K562 (cell line): ENCODE results near the gene MLLT11. TPM values are rescaled to one million over a fixed set of nuclear protein-coding genes. Genes with fewer than 3 reads are reported as not detected.

ENCODE experiments used
- polyA plus RNA-seq, 8 experiments: library from polyadenylated mRNA; depleted of rRNA in 4 of 8; stranded (reverse) in 5 of 8; unstranded in 3 of 8; fragments of >200 nt; fragmentation: Nextera tagmentation in 2 of 8; fragmentation: Illumina TruSeq in 1 of 8; extraction: Ambion mirVana in 2 of 8; extraction: Trizol in 1 of 8; gene quantifications; 2 replicates each; pipeline versions ENCODE4 v1.2.1 to v1.2.3, GENCODE V29; 2011 to 2014; ENCODE audit warnings: inconsistent platforms in 1 of 8, missing spikeins in 1 of 8
- small RNA-seq: library from RNA; depleted of rRNA; stranded (forward); fragments of <200 nt; gene quantifications from one replicate; pipeline ENCODE3, GENCODE V24; 2014
- total RNA-seq, 7 experiments: library from RNA; depleted of rRNA in 6 of 7; stranded (reverse); fragments of >200 nt in 6 of 7; fragmentation: Illumina TruSeq in 2 of 7; extraction: Trizol in 2 of 7; gene quantifications; 2 replicates each; pipeline versions ENCODE4 v1.2.1 to v1.2.3, GENCODE V29; 2011 to 2021; ENCODE audit warnings: low replicate concordance in 1 of 7

MLLT11 gene
- total and polyA plus RNA-seq, 9 of the 15 experiments (the other 6 are each of a cell fraction or from before 2014, with no cell fraction given), result 12.1 to 91.0 (median 22.0) TPM

Small RNA genes within 50 kb of the gene (small RNA-seq; reads per million reads assigned to genes)
- not detected for gene RNU6-884P

Other genes with a start within 250 kb of the MLLT11 start
Only the 7 nearest of the 20 such genes appear.
- gene ANXA9, start 78.1 kb upstream of the MLLT11 start, total RNA-seq (2014; rRNA removed), result 0.36 and 0.49 TPM in 2 replicates
- gene ANXA9, start 78.1 kb upstream of the MLLT11 start, total RNA-seq (2014; rRNA removed; fragmentation: Illumina TruSeq; extraction: Trizol), result 0.48 and 0.58 TPM in 2 replicates
- gene ANXA9, start 78.1 kb upstream of the MLLT11 start, total RNA-seq (2015; rRNA removed; fragmentation: Illumina TruSeq; extraction: Trizol), result 0.87 and 1.1 TPM in 2 replicates
- gene ANXA9, start 78.1 kb upstream of the MLLT11 start, total RNA-seq (2021), result 0.55 and 0.96 TPM in 2 replicates
- 0.88 and 1.6 TPM in 2 replicates for gene ANXA9, start 78.1 kb upstream of the MLLT11 start, polyA plus RNA-seq (2011; rRNA removed)
- 0.79 and 1.1 TPM in 2 replicates for gene ANXA9, start 78.1 kb upstream of the MLLT11 start, polyA plus RNA-seq (2014; fragmentation: Illumina TruSeq; extraction: Trizol)
- under 1 TPM; 0.24 to 0.57 TPM for gene ANXA9, start 78.1 kb upstream of the MLLT11 start, polyA plus RNA-seq (2014; fragmentation: Nextera tagmentation; extraction: Ambion mirVana)
- gene ANXA9, start 78.1 kb upstream of the MLLT11 start, polyA plus RNA-seq (2014; rRNA removed), result 0.56 and 1.2 TPM in 2 replicates
- 6.0 and 8.2 TPM in 2 replicates for gene MINDY1, start 53.5 kb upstream of the MLLT11 start, total RNA-seq (2014; rRNA removed)
- 5.6 TPM in 2 replicates for gene MINDY1, start 53.5 kb upstream of the MLLT11 start, total RNA-seq (2014; rRNA removed; fragmentation: Illumina TruSeq; extraction: Trizol)
- gene MINDY1, start 53.5 kb upstream of the MLLT11 start, total RNA-seq (2015; rRNA removed; fragmentation: Illumina TruSeq; extraction: Trizol), result 5.9 and 6.7 TPM in 2 replicates
- gene MINDY1, start 53.5 kb upstream of the MLLT11 start, total RNA-seq (2021), result 8.6 and 9.8 TPM in 2 replicates
- 4.3 and 5.4 TPM in 2 replicates for gene MINDY1, start 53.5 kb upstream of the MLLT11 start, polyA plus RNA-seq (2011; rRNA removed)
- gene MINDY1, start 53.5 kb upstream of the MLLT11 start, polyA plus RNA-seq (2014; fragmentation: Illumina TruSeq; extraction: Trizol), result 9.1 and 11.0 TPM in 2 replicates
- gene MINDY1, start 53.5 kb upstream of the MLLT11 start, polyA plus RNA-seq (2014; fragmentation: Nextera tagmentation; extraction: Ambion mirVana), result 1 to 10 TPM in 1 of 2 experiments, under 1 TPM in 1; 0.49 to 1.4 TPM
- gene MINDY1, start 53.5 kb upstream of the MLLT11 start, polyA plus RNA-seq (2014; rRNA removed), result 6.0 and 6.1 TPM in 2 replicates
- gene PRUNE1, start 51.9 kb upstream of the MLLT11 start, total RNA-seq (2014; rRNA removed), result 20.8 and 24.8 TPM in 2 replicates
- 23.1 and 25.4 TPM in 2 replicates for gene PRUNE1, start 51.9 kb upstream of the MLLT11 start, total RNA-seq (2014; rRNA removed; fragmentation: Illumina TruSeq; extraction: Trizol)
- 23.2 and 25.4 TPM in 2 replicates for gene PRUNE1, start 51.9 kb upstream of the MLLT11 start, total RNA-seq (2015; rRNA removed; fragmentation: Illumina TruSeq; extraction: Trizol)
- gene PRUNE1, start 51.9 kb upstream of the MLLT11 start, total RNA-seq (2021), result 26.2 and 26.6 TPM in 2 replicates
- 48.3 and 49.9 TPM in 2 replicates for gene PRUNE1, start 51.9 kb upstream of the MLLT11 start, polyA plus RNA-seq (2011; rRNA removed)
- gene PRUNE1, start 51.9 kb upstream of the MLLT11 start, polyA plus RNA-seq (2014; fragmentation: Illumina TruSeq; extraction: Trizol), result 33.7 and 43.4 TPM in 2 replicates
- 10 to 100 TPM; 16.7 to 27.7 TPM for gene PRUNE1, start 51.9 kb upstream of the MLLT11 start, polyA plus RNA-seq (2014; fragmentation: Nextera tagmentation; extraction: Ambion mirVana)
- gene PRUNE1, start 51.9 kb upstream of the MLLT11 start, polyA plus RNA-seq (2014; rRNA removed), result 26.2 and 26.7 TPM in 2 replicates
- 0.49 and 0.68 TPM in 2 replicates for gene BNIPL, start 23.8 kb upstream of the MLLT11 start, total RNA-seq (2014; rRNA removed)
- gene BNIPL, start 23.8 kb upstream of the MLLT11 start, total RNA-seq (2014; rRNA removed; fragmentation: Illumina TruSeq; extraction: Trizol), result 0.55 and 0.67 TPM in 2 replicates
- gene BNIPL, start 23.8 kb upstream of the MLLT11 start, total RNA-seq (2015; rRNA removed; fragmentation: Illumina TruSeq; extraction: Trizol), result 0.54 and 0.90 TPM in 2 replicates
- gene BNIPL, start 23.8 kb upstream of the MLLT11 start, total RNA-seq (2021), result 0.47 and 0.84 TPM in 2 replicates
- gene BNIPL, start 23.8 kb upstream of the MLLT11 start, polyA plus RNA-seq (2011; rRNA removed), result 1.3 and 2.5 TPM in 2 replicates
- 0.53 and 0.98 TPM in 2 replicates for gene BNIPL, start 23.8 kb upstream of the MLLT11 start, polyA plus RNA-seq (2014; fragmentation: Illumina TruSeq; extraction: Trizol)
- gene BNIPL, start 23.8 kb upstream of the MLLT11 start, polyA plus RNA-seq (2014; fragmentation: Nextera tagmentation; extraction: Ambion mirVana), result under 1 TPM; 0.08 to 0.31 TPM
- gene BNIPL, start 23.8 kb upstream of the MLLT11 start, polyA plus RNA-seq (2014; rRNA removed), result 0.73 and 1.4 TPM in 2 replicates
- 1.2 TPM in 2 replicates for gene C1orf56, start 12.6 kb upstream of the MLLT11 start, total RNA-seq (2014; rRNA removed)
- gene C1orf56, start 12.6 kb upstream of the MLLT11 start, total RNA-seq (2014; rRNA removed; fragmentation: Illumina TruSeq; extraction: Trizol), result 0.16 and 0.18 TPM in 2 replicates
- 0.49 and 1.5 TPM in 2 replicates for gene C1orf56, start 12.6 kb upstream of the MLLT11 start, total RNA-seq (2015; rRNA removed; fragmentation: Illumina TruSeq; extraction: Trizol)
- 1.1 and 1.3 TPM in 2 replicates for gene C1orf56, start 12.6 kb upstream of the MLLT11 start, total RNA-seq (2021)
- gene C1orf56, start 12.6 kb upstream of the MLLT11 start, polyA plus RNA-seq (2011; rRNA removed), result 0.39 and 0.74 TPM in 2 replicates
- gene C1orf56, start 12.6 kb upstream of the MLLT11 start, polyA plus RNA-seq (2014; fragmentation: Illumina TruSeq; extraction: Trizol), result 0.39 and 0.61 TPM in 2 replicates
- 10 to 100 TPM in 1 of 2 experiments, 1 to 10 TPM in 1; 5.2 to 15.7 TPM for gene C1orf56, start 12.6 kb upstream of the MLLT11 start, polyA plus RNA-seq (2014; fragmentation: Nextera tagmentation; extraction: Ambion mirVana)
- gene C1orf56, start 12.6 kb upstream of the MLLT11 start, polyA plus RNA-seq (2014; rRNA removed), result 0.58 and 0.61 TPM in 2 replicates
- 89.9 and 103 TPM in 2 replicates for gene CDC42SE1, start 775 bp upstream of the MLLT11 start, total RNA-seq (2014; rRNA removed)
- gene CDC42SE1, start 775 bp upstream of the MLLT11 start, total RNA-seq (2014; rRNA removed; fragmentation: Illumina TruSeq; extraction: Trizol), result 130 and 143 TPM in 2 replicates
- gene CDC42SE1, start 775 bp upstream of the MLLT11 start, total RNA-seq (2015; rRNA removed; fragmentation: Illumina TruSeq; extraction: Trizol), result 108 and 113 TPM in 2 replicates
- 124 and 133 TPM in 2 replicates for gene CDC42SE1, start 775 bp upstream of the MLLT11 start, total RNA-seq (2021)
- 189 and 227 TPM in 2 replicates for gene CDC42SE1, start 775 bp upstream of the MLLT11 start, polyA plus RNA-seq (2011; rRNA removed)
- gene CDC42SE1, start 775 bp upstream of the MLLT11 start, polyA plus RNA-seq (2014; fragmentation: Illumina TruSeq; extraction: Trizol), result 137 and 146 TPM in 2 replicates
- gene CDC42SE1, start 775 bp upstream of the MLLT11 start, polyA plus RNA-seq (2014; fragmentation: Nextera tagmentation; extraction: Ambion mirVana), result 100 to 1,000 TPM in 1 of 2 experiments, 10 to 100 TPM in 1; 78.1 to 114 TPM
- 86.8 and 104 TPM in 2 replicates for gene CDC42SE1, start 775 bp upstream of the MLLT11 start, polyA plus RNA-seq (2014; rRNA removed)
- gene GABPB2, start 10.4 kb downstream of the MLLT11 start, total RNA-seq (2014; rRNA removed), result 4.8 and 6.9 TPM in 2 replicates
- gene GABPB2, start 10.4 kb downstream of the MLLT11 start, total RNA-seq (2014; rRNA removed; fragmentation: Illumina TruSeq; extraction: Trizol), result 8.0 and 9.6 TPM in 2 replicates
- 6.1 and 7.1 TPM in 2 replicates for gene GABPB2, start 10.4 kb downstream of the MLLT11 start, total RNA-seq (2015; rRNA removed; fragmentation: Illumina TruSeq; extraction: Trizol)
- 5.9 and 6.6 TPM in 2 replicates for gene GABPB2, start 10.4 kb downstream of the MLLT11 start, total RNA-seq (2021)
- 13.3 and 18.6 TPM in 2 replicates for gene GABPB2, start 10.4 kb downstream of the MLLT11 start, polyA plus RNA-seq (2011; rRNA removed)
- 4.8 and 6.4 TPM in 2 replicates for gene GABPB2, start 10.4 kb downstream of the MLLT11 start, polyA plus RNA-seq (2014; fragmentation: Illumina TruSeq; extraction: Trizol)
- 1 to 10 TPM; 2.2 to 3.0 TPM for gene GABPB2, start 10.4 kb downstream of the MLLT11 start, polyA plus RNA-seq (2014; fragmentation: Nextera tagmentation; extraction: Ambion mirVana)
- 6.1 and 7.1 TPM in 2 replicates for gene GABPB2, start 10.4 kb downstream of the MLLT11 start, polyA plus RNA-seq (2014; rRNA removed)